Right ventricle myocardium inferior (tissue), 1 donor: ENCODE data around the gene PCSK7. TPM values are rescaled to one million over a fixed set of nuclear protein-coding genes. Genes with fewer than 3 reads are reported as not detected.

Source experiments
- ATAC-seq: fragments of 200-7000 bp; cut with Tn5 transposase; one replicate; pipeline ENCODE4 v1.9.1; 2020; ENCODE audit warnings: mild to moderate bottlenecking, moderate library complexity
- DNase-seq: peaks from one replicate; pipeline ENCODE4 v3.0.0; 2021; ENCODE audit errors: missing footprints
- intact Hi-C: fragments of 100-400 bp; cut with DNase I; formaldehyde crosslinking; loops from one replicate; pipeline ENCODE4 v1.11.0; 2022
- total RNA-seq: library from RNA; stranded (reverse); fragmentation: NEBNext Ultra II Directional; extraction: Animal tissue kit (Norgen Biotek cat#: 25700); gene quantifications from one replicate; pipeline ENCODE4 v1.2.1, GENCODE V29; 2021
- donor health status: DM: no; HTN: yes; CAD: no; lungs with severe emphysema.

PCSK7 gene
- total RNA-seq, 1 donor from 2014 or later = 26.7 TPM

GRCh38 chr11:117203069-117203407 lies 28.8 kb downstream of the PCSK7 start:
- intact Hi-C loops = no loop called here
- DNase-seq = peak; percentile 41
- no peak for ATAC-seq

GRCh38 chr11:117202386-117203068 lies 29.3 kb downstream of the PCSK7 start:
- DNase-seq (peak; percentile 34), ATAC-seq (no peak)
- intact Hi-C loops = no loop called here

- DNase-seq = peak; percentile 71
Measured at GRCh38 chr11:117201658-117202305, 30.1 kb downstream of the PCSK7 start.

GRCh38 chr11:117200813-117201657 lies 30.8 kb downstream of the PCSK7 start:
- intact Hi-C loops = no loop called here
- DNase-seq (peak; percentile 53), ATAC-seq (no peak)

More at GRCh38 chr11:117201658-117202305, 30.1 kb downstream of the PCSK7 start:
- ATAC-seq = no peak
- intact Hi-C loops = no loop called here

- DNase-seq (no peak), ATAC-seq (no peak)
- intact Hi-C loops = loop anchor here (2.0 kb wide), 1 partner anchor 19 kb away; no protein-coding TSS in a partner anchor
Measured at GRCh38 chr11:117199916-117200812, 31.7 kb downstream of the PCSK7 start.

- intact Hi-C loops = loop anchor here (2.0 kb wide), 1 partner anchor 20 kb away; no protein-coding TSS in a partner anchor
- DNase-seq = peak; percentile 79
- ATAC-seq = peak; percentile 77
Measured at GRCh38 chr11:117199053-117199915, 32.6 kb downstream of the PCSK7 start, which contains the start of gene TAGLN. TSS of gene TAGLN (plus strand) at chr11:117199370. CDS start at chr11:117203014, 3,644 bp downstream.

GRCh38 chr11:117198613-117199012 lies 33.3 kb downstream of the PCSK7 start:
- DNase-seq (no peak), ATAC-seq (peak; percentile 0)

GRCh38 chr11:117197516-117198456 lies 34.1 kb downstream of the PCSK7 start:
- DNase-seq (peak; percentile 72), ATAC-seq (no peak)
- intact Hi-C loops = loop anchor here (2.0 kb wide), 1 partner anchor 21 kb away; no protein-coding TSS in a partner anchor

More at GRCh38 chr11:117198613-117199012, 33.3 kb downstream of the PCSK7 start:
- intact Hi-C loops = loop anchor here (2.0 kb wide), 1 partner anchor 20 kb away; no protein-coding TSS in a partner anchor

- no peak for DNase-seq
- no peak for ATAC-seq
- intact Hi-C loops = no loop called here
Measured at GRCh38 chr11:117197006-117197405, 34.9 kb downstream of the PCSK7 start.

- intact Hi-C loops = no loop called here
- peak; percentile 53 for DNase-seq
- no peak for ATAC-seq
Measured at GRCh38 chr11:117195761-117196160, 36.1 kb downstream of the PCSK7 start.

- no peak for DNase-seq
- intact Hi-C loops = no loop called here
Measured at GRCh38 chr11:117195258-117195657, 36.6 kb downstream of the PCSK7 start.

GRCh38 chr11:117194267-117194666 lies 37.6 kb downstream of the PCSK7 start:
- intact Hi-C loops = no loop called here
- no peak for DNase-seq
- ATAC-seq = no peak

More at GRCh38 chr11:117195258-117195657, 36.6 kb downstream of the PCSK7 start:
- no peak for ATAC-seq

GRCh38 chr11:117193130-117194020 lies 38.5 kb downstream of the PCSK7 start:
- no peak for ATAC-seq
- DNase-seq = no peak

GRCh38 chr11:117192401-117192875 lies 39.4 kb downstream of the PCSK7 start:
- intact Hi-C loops = no loop called here
- ATAC-seq (no peak), DNase-seq (no peak)

More at GRCh38 chr11:117193130-117194020, 38.5 kb downstream of the PCSK7 start:
- intact Hi-C loops = no loop called here
